Stimulated activated CD4-positive, alpha-beta T cell treated with anti-CD3 and anti-CD28 coated beads, Interleukin-12 subunit alpha, Interleukin-12 subunit beta, amount 100 ng/mL, for 4 hours (primary cell): Measurements from ENCODE around the gene HS6ST3.

Source experiments
- DNase-seq: peaks from one replicate; pipeline ENCODE4 v3.0.0-alpha.2; 2020

The HS6ST3 gene

GRCh38 chr13:96573563-96573962 is 483.7 kb downstream of the HS6ST3 start:
- no peak for DNase-seq

DNA sequence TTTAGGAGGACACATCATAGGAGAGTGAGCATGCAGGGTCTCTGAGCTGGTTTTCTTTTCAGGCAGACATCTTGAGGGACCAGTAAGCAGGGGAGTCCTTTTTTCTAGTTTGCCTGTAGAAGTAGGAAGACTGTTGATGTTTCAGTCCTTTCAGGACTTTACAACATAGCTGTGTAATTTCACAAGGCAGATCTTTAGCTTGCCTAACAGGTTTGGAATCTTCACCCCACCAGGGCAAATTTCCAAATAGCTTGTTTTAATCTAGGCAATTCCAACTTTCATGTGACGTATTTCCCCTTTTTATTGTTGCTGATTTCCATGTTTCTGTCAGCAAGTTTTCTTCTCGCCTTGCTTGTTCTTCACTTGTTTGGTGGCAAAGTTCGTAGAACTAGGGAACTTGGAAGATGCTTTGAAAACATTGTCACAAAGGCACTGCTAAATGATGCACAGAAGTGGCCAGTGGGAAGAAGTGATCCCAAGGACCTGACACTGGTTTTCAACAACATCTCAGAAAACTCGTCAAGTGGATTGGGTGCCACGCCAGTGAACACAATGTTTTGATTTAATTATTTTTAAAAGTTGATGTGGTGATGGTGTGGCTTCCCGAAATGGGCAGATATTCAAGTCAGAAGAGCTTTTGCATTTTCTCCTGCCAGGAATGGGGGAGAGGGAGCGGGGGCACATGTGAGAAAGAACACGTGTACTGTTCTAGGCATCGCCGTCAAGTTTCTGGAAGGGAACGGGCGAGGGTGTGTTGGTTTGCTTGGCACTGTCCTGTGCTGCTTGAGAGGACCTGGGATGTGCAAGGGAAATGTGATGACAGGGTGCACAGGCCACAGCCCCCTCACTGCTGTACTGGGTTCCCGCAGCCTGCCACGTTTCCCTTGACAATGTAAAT is 485.8 kb downstream of the HS6ST3 start:
- DNase-seq, result no peak

GRCh38 chr13:96581741-96582140 is 491.8 kb downstream of the HS6ST3 start:
- no peak for DNase-seq

GRCh38 chr13:96615252-96615651 is 525.3 kb downstream of the HS6ST3 start:
- no peak for DNase-seq

DNA sequence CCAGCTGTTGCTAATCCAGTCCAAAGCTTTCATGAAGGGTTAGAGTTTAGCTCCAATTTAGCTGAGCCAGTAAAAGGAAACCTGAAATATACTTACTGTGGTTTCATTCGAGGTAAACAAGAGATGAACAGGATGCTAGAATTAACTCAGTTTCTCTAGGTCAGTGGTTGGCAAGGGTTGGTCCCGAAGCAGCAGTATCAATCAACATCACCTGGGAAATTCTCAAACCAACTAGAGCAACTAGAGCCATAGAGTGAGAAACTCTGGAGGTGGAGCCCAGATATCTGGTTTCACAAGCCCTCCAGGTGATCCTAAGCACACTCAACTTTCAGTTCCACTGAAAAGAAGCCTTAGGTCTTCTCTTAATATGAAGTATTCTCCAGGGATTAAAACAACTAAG is 527.6 kb downstream of the HS6ST3 start:
- DNase-seq, result no peak

DNA sequence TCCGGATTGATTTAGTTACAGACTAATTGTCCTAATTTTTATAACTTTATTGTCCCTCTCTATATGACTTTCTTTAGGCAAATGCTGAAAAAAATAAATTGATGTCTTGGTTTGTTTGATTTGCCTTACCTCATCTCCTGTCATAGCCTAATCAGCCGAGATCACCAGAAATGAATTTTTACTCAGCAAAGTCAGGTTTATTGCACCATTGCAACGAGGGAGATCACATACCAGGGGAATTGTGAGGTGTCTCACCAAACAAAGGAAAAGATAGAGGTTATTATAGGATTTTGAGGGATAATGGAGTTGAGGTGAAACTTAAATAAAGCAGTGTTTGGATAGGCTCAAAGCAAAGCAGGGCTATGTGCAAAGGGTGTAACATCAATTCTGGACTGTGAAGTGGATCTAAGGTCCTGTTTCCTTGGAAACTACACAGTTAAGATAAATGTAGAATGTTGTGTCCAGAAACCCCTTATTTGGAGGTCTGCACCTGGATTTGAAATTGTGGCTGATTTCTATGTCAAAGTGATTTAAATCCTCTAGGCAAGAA is 531.8 kb downstream of the HS6ST3 start:
- no peak for DNase-seq

DNA sequence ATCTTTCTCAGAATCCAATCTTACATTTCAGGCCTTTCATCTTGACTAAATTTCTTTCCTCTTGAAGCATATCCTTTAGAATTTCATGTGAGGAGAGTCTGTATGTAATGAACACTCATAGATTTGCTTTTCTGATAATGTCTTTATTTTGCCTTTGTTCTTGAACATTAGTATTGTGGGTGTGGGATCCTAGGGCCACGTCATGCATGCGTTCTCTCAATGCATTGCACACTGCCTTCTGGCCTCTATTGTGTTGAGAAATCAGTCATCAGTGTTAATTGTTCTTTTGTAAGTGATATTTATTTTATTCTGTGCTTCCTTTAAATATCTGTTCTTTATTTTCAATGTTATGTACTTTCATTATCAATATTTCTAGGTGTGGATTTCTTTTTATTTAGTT is 539.4 kb downstream of the HS6ST3 start:
- no peak for DNase-seq

DNA sequence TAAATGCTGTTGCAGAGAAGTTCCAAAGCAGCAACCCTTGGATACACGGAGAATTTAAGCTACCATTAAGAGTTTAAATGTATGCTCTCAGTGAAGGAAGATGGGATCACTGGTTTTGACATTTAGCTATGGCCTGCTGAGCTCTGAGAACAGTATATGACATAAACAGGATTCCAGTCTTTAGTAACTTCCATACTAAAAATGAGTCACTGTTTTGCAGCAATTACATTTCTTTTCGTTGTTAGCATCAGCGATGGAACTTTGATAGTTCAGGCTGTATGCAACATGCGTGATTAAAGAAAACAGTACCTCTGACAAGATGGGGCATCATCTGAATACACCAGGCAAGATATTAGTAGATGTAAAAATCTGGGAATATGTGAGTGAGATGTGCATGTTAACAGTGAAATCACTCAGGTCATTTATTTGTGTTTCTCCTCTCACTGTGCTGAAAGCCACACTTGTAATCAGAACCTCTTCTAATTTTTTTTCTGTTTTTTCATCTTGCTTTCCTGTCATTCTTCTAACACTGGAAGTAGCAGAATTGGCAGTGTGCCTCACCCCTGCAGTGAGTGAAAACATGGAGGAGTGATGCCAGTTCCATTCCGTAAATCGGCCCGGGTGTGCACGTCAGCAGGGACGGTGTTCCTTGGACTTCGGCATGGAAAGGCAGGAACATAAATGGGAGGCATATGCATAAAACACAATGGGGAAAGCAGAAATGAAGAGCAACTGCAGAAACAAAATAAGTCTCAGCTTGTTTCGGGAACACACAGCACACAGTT is 542.8 kb downstream of the HS6ST3 start:
- no peak for DNase-seq

DNA sequence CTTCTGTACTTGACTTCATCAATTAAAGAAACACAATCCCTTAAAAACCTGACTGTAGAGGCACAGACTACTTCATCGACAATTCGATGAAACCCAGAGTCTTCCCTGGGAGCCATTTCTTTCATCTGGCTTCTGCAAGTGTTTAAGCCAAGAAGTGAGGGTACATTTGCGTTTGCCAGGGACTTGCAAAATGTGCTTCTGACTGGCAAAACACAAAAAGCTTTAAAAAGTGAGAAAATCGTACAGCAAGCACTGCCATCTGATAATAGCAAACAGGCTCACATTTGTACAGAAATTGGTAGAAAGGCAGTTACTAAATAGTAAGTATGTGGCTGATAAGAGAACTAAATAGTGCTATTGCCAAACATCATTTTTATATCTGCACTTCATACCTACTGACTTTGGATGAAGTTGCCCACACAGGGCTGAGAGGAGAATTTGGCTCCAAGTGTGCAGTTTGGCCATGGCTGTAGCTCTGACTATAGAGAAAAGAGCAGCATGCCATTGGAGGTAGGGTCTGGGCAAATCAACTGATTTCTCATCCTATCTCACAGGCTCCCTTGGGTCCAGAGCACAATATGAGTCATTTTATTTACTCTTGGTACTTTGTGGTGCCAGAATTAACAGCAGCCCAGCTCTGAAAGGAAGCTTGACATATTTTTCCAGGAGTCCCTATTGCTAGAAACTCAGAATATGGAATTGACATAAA is 546.2 kb downstream of the HS6ST3 start:
- no peak for DNase-seq

GRCh38 chr13:96637039-96637438 is 547.1 kb downstream of the HS6ST3 start:
- no peak for DNase-seq

- DNase-seq, result no peak
Measured at GRCh38 chr13:96646101-96646500, 556.2 kb downstream of the HS6ST3 start.

- DNase-seq, result no peak
Measured at GRCh38 chr13:96646515-96647211, 556.8 kb downstream of the HS6ST3 start.

DNA sequence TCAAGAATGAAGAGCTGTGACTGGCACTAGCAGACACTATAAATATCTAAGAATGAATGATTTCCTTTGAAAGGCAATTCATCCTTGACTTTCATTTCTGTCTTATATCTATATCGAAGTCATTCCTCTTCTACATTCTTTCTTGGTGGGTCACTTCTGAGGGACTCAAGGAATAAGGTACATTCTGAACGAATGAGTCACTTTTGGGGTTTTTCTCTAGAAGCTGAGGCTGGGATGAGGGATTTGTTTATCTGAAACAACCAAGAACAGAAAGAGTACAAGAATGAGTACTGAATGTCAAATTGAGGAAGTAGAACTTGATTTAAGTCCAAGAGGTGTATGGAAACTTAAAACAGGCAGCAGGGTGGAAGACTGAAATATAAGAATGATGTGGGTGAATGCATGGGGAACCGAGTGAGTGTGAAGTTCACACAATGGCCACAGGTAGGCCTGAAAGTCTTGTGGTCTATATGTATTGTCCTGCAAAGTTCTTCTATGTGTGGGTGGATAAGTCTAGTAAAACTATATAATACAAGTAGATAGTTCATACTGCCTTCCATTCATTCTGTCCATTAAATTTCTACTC is 560.5 kb downstream of the HS6ST3 start:
- DNase-seq, result no peak

- DNase-seq, result no peak
Measured at GRCh38 chr13:96651598-96651997, 561.7 kb downstream of the HS6ST3 start.

DNA sequence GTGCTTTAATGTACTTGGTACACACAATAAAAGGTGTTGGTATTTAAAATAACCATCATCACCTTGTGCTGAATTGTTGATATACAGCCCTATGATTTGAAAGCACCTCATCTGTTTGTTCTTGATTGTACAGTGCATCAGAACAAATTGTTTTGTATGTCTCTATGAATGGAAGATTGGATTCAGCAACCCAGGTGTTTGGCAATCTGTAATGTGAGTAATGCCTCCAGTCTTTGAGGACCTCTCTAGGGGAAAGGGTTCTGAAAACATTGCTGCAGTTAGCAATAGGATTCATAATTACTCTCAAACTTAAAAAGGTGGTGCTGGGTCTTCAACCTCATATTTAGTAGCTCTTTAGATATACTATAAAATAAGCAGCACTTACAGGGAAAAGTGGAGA is 562.6 kb downstream of the HS6ST3 start:
- no peak for DNase-seq

DNA sequence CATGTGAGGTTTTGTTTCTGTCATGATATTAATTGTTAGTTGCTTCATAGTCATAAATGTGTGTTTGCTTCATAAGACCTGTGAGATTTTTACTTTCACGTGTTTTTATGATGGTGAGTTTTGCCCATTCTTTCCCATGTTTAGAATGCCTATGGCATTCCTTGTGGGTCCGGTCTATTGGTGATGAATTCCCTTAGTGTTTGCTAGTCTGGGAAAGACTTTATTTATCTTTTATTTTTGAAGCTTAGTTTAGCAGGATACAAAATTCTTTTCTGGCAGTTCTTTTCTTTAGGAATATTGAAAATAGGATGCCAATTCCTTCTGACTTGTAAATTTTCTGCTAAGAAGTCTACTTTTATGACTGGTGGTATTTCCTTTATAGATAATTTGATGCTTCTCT is 571.7 kb downstream of the HS6ST3 start:
- no peak for DNase-seq

DNA sequence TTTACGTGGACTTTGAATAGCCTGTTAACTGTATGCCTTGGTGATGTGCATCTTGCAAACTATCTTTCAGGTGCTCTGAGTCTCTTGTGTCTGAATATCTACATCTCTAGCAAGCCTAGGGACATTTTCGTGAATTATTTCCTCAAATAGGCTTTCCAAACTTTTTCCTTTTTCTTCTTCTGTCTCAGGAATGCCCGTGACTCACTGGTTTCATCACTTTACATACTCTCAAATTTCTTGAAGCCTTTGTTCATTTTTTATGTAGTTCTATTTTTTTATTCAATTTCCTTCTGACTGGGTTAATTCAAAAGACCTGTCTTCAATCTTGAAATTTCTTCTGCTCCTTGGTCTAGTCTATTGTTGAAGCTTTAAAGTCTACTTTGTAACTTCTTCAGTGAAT is 572.1 kb downstream of the HS6ST3 start:
- no peak for DNase-seq

DNA sequence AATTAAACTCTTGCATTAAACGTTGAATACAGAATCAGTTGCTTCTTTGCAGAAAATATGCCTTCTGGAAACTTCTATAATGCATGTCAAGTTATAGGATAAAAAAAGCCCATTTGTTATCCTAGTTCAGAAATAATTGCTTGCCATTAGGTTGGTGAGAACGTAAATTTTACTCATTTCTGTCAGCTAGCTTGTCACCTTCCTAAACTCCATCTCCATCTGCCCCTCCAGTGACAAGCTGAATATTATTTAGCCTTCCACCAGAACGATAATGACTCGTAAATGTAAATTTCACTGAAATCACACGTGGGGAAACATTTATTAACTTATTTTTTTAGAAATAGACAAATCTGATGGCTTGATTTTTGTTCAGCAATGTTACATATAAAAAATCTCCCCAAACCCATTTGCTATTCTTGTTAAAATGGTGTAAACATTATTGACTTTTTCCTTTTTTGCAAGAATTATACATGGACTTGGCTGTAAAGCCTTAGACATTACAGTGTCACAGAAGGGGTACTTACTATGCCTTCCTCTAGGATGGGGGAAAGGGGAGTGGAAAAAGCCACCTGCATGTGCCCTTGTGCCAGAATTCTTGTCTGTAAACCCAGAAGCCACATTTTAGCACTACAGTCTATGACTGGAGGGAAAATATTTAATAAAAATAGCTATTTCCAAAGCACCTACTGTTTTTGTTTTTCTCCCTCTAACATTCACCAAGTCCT is 577.5 kb downstream of the HS6ST3 start:
- DNase-seq, result no peak

GRCh38 chr13:96671073-96671472 is 581.2 kb downstream of the HS6ST3 start:
- DNase-seq, result no peak

- no peak for DNase-seq
Measured at GRCh38 chr13:96672016-96672415, 582.1 kb downstream of the HS6ST3 start.

DNA sequence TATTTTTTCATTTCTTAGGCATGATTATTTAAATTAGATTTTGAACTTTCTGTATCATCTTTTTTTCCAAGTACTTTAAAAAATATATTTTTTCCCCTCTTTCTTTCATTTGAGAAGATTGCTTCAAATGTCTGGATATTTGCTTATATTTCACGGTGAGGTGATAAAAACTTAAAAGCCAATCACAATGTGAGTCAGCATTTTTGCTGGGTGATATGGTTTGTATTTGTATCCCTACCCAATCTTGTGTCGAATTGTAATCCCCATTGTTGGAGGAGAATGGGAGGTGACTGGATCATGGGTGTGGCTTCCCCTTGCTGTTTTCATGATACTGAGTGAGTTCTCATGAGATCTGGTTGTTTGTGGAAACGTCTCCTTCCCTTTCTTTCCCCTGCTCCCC is 583.9 kb downstream of the HS6ST3 start:
- no peak for DNase-seq

GRCh38 chr13:96677029-96677428 is 587.1 kb downstream of the HS6ST3 start:
- DNase-seq, result no peak
